Measurements from ENCODE around the gene COA7. TPM values are rescaled to one million over a fixed set of nuclear protein-coding genes. Genes with fewer than 3 reads are reported as not detected.
A peak's percentile ranks its signal among the peaks of the same experiment; 100 is the strongest.

The COA7 gene
- total RNA-seq, 1 donor from 2014 or later = 21.5 TPM

GRCh38 chr1:52677076-52677806 lies 20.9 kb downstream of the COA7 start:
- H3K4me3 Mint-ChIP-seq = no peak overlapping the region
- no peaks in the 10 kb centered on the region for H3K36me3 Mint-ChIP-seq
- TF ChIP-seq CTCF (IDR thresholded peaks at IDR 0.05; ENCODE audit: unreplicated experiment) = no peak
- H3K27me3 Mint-ChIP-seq (ENCODE audit: low read depth) = no peaks in the 10 kb centered on the region
- H3K9me3 Mint-ChIP-seq = no peaks in the 10 kb centered on the region
- peaks cover 15% of the 10 kb centered on the region for H3K4me1 Mint-ChIP-seq
- no peak for DNase-seq (ENCODE audit: low spot score in 2 of 2, unreplicated experiment in 2 of 2)
- H3K27ac Mint-ChIP-seq = no peak overlapping the region

- H3K27ac Mint-ChIP-seq = no peak overlapping the region
- no peaks in the 10 kb centered on the region for H3K9me3 Mint-ChIP-seq
- peaks cover 15% of the 10 kb centered on the region for H3K4me1 Mint-ChIP-seq
- TF ChIP-seq CTCF (IDR thresholded peaks at IDR 0.05; ENCODE audit: unreplicated experiment) = no peak
- H3K4me3 Mint-ChIP-seq = no peak overlapping the region
- DNase-seq (ENCODE audit: low spot score in 2 of 2, unreplicated experiment in 2 of 2) = no peak
- no peaks in the 10 kb centered on the region for H3K36me3 Mint-ChIP-seq
- H3K27me3 Mint-ChIP-seq (ENCODE audit: low read depth) = no peaks in the 10 kb centered on the region
Measured at GRCh38 chr1:52676249-52676903, 21.8 kb downstream of the COA7 start.

GRCh38 chr1:52674497-52675384 lies 23.4 kb downstream of the COA7 start:
- no peak for TF ChIP-seq CTCF (IDR thresholded peaks at IDR 0.05; ENCODE audit: unreplicated experiment)
- Mint-ChIP-seq H3K4me3 (no peak overlapping the region), H3K36me3 (no peaks in the 10 kb centered on the region), H3K27ac (peak overlapping the region; percentile 86), H3K27me3 (ENCODE audit: low read depth) (no peaks in the 10 kb centered on the region), H3K9me3 (no peaks in the 10 kb centered on the region), H3K4me1 (peaks cover 18% of the 10 kb centered on the region)
- no peak for DNase-seq (ENCODE audit: low spot score in 2 of 2, unreplicated experiment in 2 of 2)

- Mint-ChIP-seq H3K36me3 (no peaks in the 10 kb centered on the region), H3K27me3 (ENCODE audit: low read depth) (no peaks in the 10 kb centered on the region), H3K27ac (no peak overlapping the region), H3K4me1 (peaks cover 21% of the 10 kb centered on the region), H3K4me3 (no peak overlapping the region), H3K9me3 (no peaks in the 10 kb centered on the region)
- TF ChIP-seq CTCF (IDR thresholded peaks at IDR 0.05; ENCODE audit: unreplicated experiment) = no peak
- no peak for DNase-seq (ENCODE audit: low spot score in 2 of 2, unreplicated experiment in 2 of 2)
Measured at GRCh38 chr1:52673513-52673912, 24.6 kb downstream of the COA7 start.

- DNase-seq (ENCODE audit: low spot score in 2 of 2, unreplicated experiment in 2 of 2) = no peak
- Mint-ChIP-seq H3K27me3 (ENCODE audit: low read depth) (no peaks in the 10 kb centered on the region), H3K4me3 (no peak overlapping the region), H3K27ac (no peak overlapping the region), H3K4me1 (peaks cover 21% of the 10 kb centered on the region), H3K36me3 (no peaks in the 10 kb centered on the region), H3K9me3 (no peaks in the 10 kb centered on the region)
- no peak for TF ChIP-seq CTCF (IDR thresholded peaks at IDR 0.05; ENCODE audit: unreplicated experiment)
Measured at GRCh38 chr1:52672946-52673345, 25.2 kb downstream of the COA7 start.

Measured in mesothelial cell of epicardium (in vitro differentiated cells).